ENCODE results near the gene RAP1A. TPM values are rescaled to one million over a fixed set of nuclear protein-coding genes. Genes with fewer than 3 reads are reported as not detected.

Gene RAP1A
- total RNA-seq, 2 donors from 2014 or later: 82.3 to 113 TPM

- DNase-seq: no peak
- intact Hi-C loops (cut with DNase I, micrococcal nuclease): no loop called here
- ATAC-seq: no peak
These were observed 76.2 kb downstream of the RAP1A start for GRCh38 chr1:111695801-111696200.

GRCh38 chr1:111696330-111696729 lies 76.7 kb downstream of the RAP1A start:
- intact Hi-C loops (cut with DNase I, micrococcal nuclease): no loop called here
- DNase-seq: no peak
- ATAC-seq: no peak

GRCh38 chr1:111699268-111699667 lies 79.7 kb downstream of the RAP1A start:
- DNase-seq (no peak), ATAC-seq (no peak)
- intact Hi-C loops (cut with DNase I, micrococcal nuclease): no loop called here

GRCh38 chr1:111702504-111703050 lies 83.0 kb downstream of the RAP1A start:
- no peak for DNase-seq
- ATAC-seq: peak; percentile 56
- intact Hi-C loops (cut with DNase I, micrococcal nuclease): no loop called here

GRCh38 chr1:111704240-111704639 lies 84.7 kb downstream of the RAP1A start:
- intact Hi-C loops (cut with DNase I, micrococcal nuclease): no loop called here
- ATAC-seq (no peak), DNase-seq (no peak)

- ATAC-seq (peak; percentile 77), DNase-seq (no peak)
- intact Hi-C loops (cut with DNase I, micrococcal nuclease): no loop called here
These were observed 85.2 kb downstream of the RAP1A start for GRCh38 chr1:111704776-111705175.

GRCh38 chr1:111705841-111706240 lies 86.3 kb downstream of the RAP1A start:
- DNase-seq (no peak), ATAC-seq (no peak)
- intact Hi-C loops (cut with DNase I, micrococcal nuclease): no loop called here

- no peak for ATAC-seq
- no peak for DNase-seq
- intact Hi-C loops (cut with DNase I, micrococcal nuclease): no loop called here
These were observed 87.3 kb downstream of the RAP1A start for GRCh38 chr1:111706921-111707320.

- no peak for ATAC-seq
- intact Hi-C loops (cut with DNase I, micrococcal nuclease): no loop called here
- DNase-seq: no peak
These were observed 88.3 kb downstream of the RAP1A start for GRCh38 chr1:111707906-111708305.

- no peak for ATAC-seq
- intact Hi-C loops (cut with DNase I, micrococcal nuclease): loop anchor here in 1 of 2 donors (10.0 kb wide), 1 partner anchor 55 kb away; no protein-coding TSS in a partner anchor
These were observed 90.4 kb downstream of the RAP1A start for GRCh38 chr1:111709986-111710385.

GRCh38 chr1:111716333-111716732 lies 96.7 kb downstream of the RAP1A start:
- DNase-seq (no peak), ATAC-seq (no peak)
- intact Hi-C loops (cut with DNase I, micrococcal nuclease): loop anchor here in 1 of 2 donors (10.0 kb wide), 1 partner anchor 48 kb away; no protein-coding TSS in a partner anchor

More at GRCh38 chr1:111709986-111710385, 90.4 kb downstream of the RAP1A start:
- DNase-seq: no peak

GRCh38 chr1:111717450-111717849 lies 97.9 kb downstream of the RAP1A start:
- no peak for ATAC-seq
- no peak for DNase-seq
- intact Hi-C loops (cut with DNase I, micrococcal nuclease): loop anchor here in 1 of 2 donors (10.0 kb wide), 1 partner anchor 47 kb away; no protein-coding TSS in a partner anchor

- DNase-seq (no peak), ATAC-seq (no peak)
- intact Hi-C loops (cut with DNase I, micrococcal nuclease): loop anchor here in 1 of 2 donors (10.0 kb wide), 1 partner anchor 46 kb away; no protein-coding TSS in a partner anchor
These were observed 99.5 kb downstream of the RAP1A start for GRCh38 chr1:111719135-111719534.

- ATAC-seq: peak; percentile 45
- intact Hi-C loops (cut with DNase I, micrococcal nuclease): loop anchor here in 1 of 2 donors (10.0 kb wide), 1 partner anchor 45 kb away; no protein-coding TSS in a partner anchor
These were observed 100.1 kb downstream of the RAP1A start for GRCh38 chr1:111719674-111720132.

GRCh38 chr1:111720274-111720976 lies 100.8 kb downstream of the RAP1A start:
- ATAC-seq: peak; percentile 2
- DNase-seq: no peak
- intact Hi-C loops (cut with DNase I, micrococcal nuclease): no loop called here

More at GRCh38 chr1:111719674-111720132, 100.1 kb downstream of the RAP1A start:
- DNase-seq: no peak

GRCh38 chr1:111720977-111721786 lies 101.6 kb downstream of the RAP1A start:
- intact Hi-C loops (cut with DNase I, micrococcal nuclease): no loop called here
- ATAC-seq (peak; percentile 22), DNase-seq (no peak)

GRCh38 chr1:111723091-111723806 lies 103.7 kb downstream of the RAP1A start:
- DNase-seq (no peak), ATAC-seq (peak; percentile 41)
- intact Hi-C loops (cut with DNase I, micrococcal nuclease): no loop called here

- intact Hi-C loops (cut with DNase I, micrococcal nuclease): no loop called here
- ATAC-seq: no peak
- no peak for DNase-seq
These were observed 104.3 kb downstream of the RAP1A start for GRCh38 chr1:111723871-111724270.

GRCh38 chr1:111725192-111725591 lies 105.6 kb downstream of the RAP1A start:
- ATAC-seq: no peak
- DNase-seq: no peak
- intact Hi-C loops (cut with DNase I, micrococcal nuclease): no loop called here

Measured in left colon (tissue), 2 donors.